HepG2 (cell line): ENCODE measurements around the gene VPS9D1. TPM values are rescaled to one million over a fixed set of nuclear protein-coding genes. Genes with fewer than 3 reads are reported as not detected.

Source experiments
- GABPB1 ChIP-seq: IDR thresholded peaks from 2 replicates; pipeline ENCODE4 v1.6.1; 2016; ENCODE audit warnings: mild to moderate bottlenecking, missing genetic modification reagents, moderate library complexity, missing compliant biosample characterization
- HIVEP1 ChIP-seq: sonication (generic); formaldehyde crosslinking; IDR thresholded peaks from 2 replicates; pipeline ENCODE4 v1.4.0; 2020; ENCODE audit warnings: mild to moderate bottlenecking, missing genetic modification reagents
- HOXA3 ChIP-seq: sonication (generic); formaldehyde crosslinking; IDR thresholded peaks from 2 replicates; pipeline ENCODE4 v1.5.0; 2020; ENCODE audit warnings: missing genetic modification reagents
- MAFK ChIP-seq, 2 experiments: IDR thresholded peaks in 1 of 2; conservative IDR thresholded peaks in 1 of 2; 2 replicates each; pipeline ENCODE4 v1.6.1; 2011; ENCODE audit warnings: improper control_type of control experiment in 2 of 2, low read length in 2 of 2
- PPARG ChIP-seq: conservative IDR thresholded peaks from 2 replicates; pipeline ENCODE4 v1.6.1; 2016; ENCODE audit warnings: missing biosample characterization, missing genetic modification reagents
- RELA ChIP-seq: sonication (generic); formaldehyde crosslinking; IDR thresholded peaks from 2 replicates; pipeline ENCODE4 v1.4.0; 2020; ENCODE audit warnings: missing genetic modification reagents
- TEAD2 ChIP-seq: sonication (generic); formaldehyde crosslinking; IDR thresholded peaks from 2 replicates; pipeline ENCODE4 v1.9.0; 2021; ENCODE audit warnings: missing genetic modification reagents
- ZNF44 ChIP-seq: sonication (generic); formaldehyde crosslinking; IDR thresholded peaks from 2 replicates; pipeline ENCODE4 v1.5.1; 2020; ENCODE audit warnings: mild to moderate bottlenecking, missing genetic modification reagents
- ZNF879 ChIP-seq: sonication (generic); formaldehyde crosslinking; IDR thresholded peaks from 2 replicates; pipeline ENCODE4 v1.8.1; 2023; ENCODE audit warnings: missing genetic modification reagents
- polyA plus RNA-seq, 8 experiments: library from polyadenylated mRNA; depleted of rRNA in 3 of 8; stranded (reverse) in 7 of 8; unstranded in 1 of 8; fragments of >200 nt; fragmentation: Illumina TruSeq in 4 of 8; extraction: Trizol in 4 of 8; gene quantifications; 2 replicates each; pipeline versions ENCODE4 v1.2.1 to v1.2.3, GENCODE V29; 2011 to 2016; ENCODE audit warnings: low read depth in 4 of 8, missing spikeins in 1 of 8, mixed read lengths in 1 of 8; ENCODE audit not compliant: insufficient read depth in 1 of 8
- total RNA-seq, 5 experiments: library from RNA; depleted of rRNA; stranded (reverse); fragments of >200 nt; fragmentation: Illumina TruSeq; extraction: Trizol; gene quantifications; 2 replicates each; pipeline ENCODE4 v1.2.3, GENCODE V29; 2016; ENCODE audit warnings: low read depth in 1 of 5
- TF ChIP-seq, protein P1 (sequence below): sonication (generic); formaldehyde crosslinking; IDR thresholded peaks from one replicate; pipeline ENCODE4 v1.5.1; 2020; ENCODE audit warnings: mild to moderate bottlenecking, missing genetic modification reagents; ENCODE audit errors: not compliant biosample characterization
- TF ChIP-seq, protein P2 (sequence below): sonication (generic); formaldehyde crosslinking; IDR thresholded peaks from 2 replicates; pipeline ENCODE4 v1.4.0; 2020; ENCODE audit warnings: missing genetic modification reagents
- TF ChIP-seq, protein P3 (sequence below): sonication (generic); formaldehyde crosslinking; IDR thresholded peaks from 2 replicates; pipeline ENCODE4 v1.5.0; 2020; ENCODE audit warnings: mild to moderate bottlenecking, missing genetic modification reagents, borderline replicate concordance

Gene VPS9D1
- total and polyA plus RNA-seq, 2 of the 13 experiments (the other 11 are each of a cell fraction or from before 2014, with no cell fraction given): 10.1 to 13.2 TPM

DNA sequence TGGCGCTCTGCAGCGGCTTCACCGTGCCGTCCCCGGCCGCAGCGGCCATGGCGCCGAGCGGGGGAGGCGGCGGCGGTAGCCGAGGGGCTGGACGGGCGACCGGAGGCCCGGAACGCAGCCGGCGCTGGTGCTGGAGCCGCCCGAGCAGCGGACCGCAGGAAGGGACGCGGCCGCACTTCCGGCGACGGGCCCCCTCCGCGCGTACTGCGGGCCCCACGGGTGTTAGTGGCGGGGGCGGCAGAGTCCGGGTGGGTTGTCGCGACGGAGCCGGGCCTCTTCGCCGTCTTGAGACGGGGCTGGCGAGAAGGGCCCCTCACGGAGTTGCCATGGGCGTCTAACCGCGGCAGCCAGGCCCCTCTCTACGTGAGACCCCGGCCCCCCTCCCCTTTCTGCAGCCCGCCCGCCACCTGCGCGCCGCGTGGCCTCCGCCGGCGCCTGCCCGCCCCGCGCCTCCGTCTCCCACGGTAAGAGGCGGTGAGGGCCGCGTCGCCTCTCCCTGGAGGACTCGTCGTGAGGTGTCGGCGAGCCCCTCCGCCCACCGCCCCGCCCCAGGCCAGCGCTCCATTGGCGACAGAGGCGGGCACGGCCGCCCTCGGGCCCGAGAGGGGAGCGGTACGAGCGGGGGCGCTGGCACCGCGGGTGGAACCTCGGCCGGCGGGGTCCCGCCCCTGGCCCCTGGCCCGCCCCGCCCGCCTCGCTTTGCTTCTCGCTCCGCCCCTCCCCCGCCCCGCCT, at the start of gene VPS9D1, which contains the start of gene ZNF276 (continued):
- TF ChIP-seq, protein P1, sequence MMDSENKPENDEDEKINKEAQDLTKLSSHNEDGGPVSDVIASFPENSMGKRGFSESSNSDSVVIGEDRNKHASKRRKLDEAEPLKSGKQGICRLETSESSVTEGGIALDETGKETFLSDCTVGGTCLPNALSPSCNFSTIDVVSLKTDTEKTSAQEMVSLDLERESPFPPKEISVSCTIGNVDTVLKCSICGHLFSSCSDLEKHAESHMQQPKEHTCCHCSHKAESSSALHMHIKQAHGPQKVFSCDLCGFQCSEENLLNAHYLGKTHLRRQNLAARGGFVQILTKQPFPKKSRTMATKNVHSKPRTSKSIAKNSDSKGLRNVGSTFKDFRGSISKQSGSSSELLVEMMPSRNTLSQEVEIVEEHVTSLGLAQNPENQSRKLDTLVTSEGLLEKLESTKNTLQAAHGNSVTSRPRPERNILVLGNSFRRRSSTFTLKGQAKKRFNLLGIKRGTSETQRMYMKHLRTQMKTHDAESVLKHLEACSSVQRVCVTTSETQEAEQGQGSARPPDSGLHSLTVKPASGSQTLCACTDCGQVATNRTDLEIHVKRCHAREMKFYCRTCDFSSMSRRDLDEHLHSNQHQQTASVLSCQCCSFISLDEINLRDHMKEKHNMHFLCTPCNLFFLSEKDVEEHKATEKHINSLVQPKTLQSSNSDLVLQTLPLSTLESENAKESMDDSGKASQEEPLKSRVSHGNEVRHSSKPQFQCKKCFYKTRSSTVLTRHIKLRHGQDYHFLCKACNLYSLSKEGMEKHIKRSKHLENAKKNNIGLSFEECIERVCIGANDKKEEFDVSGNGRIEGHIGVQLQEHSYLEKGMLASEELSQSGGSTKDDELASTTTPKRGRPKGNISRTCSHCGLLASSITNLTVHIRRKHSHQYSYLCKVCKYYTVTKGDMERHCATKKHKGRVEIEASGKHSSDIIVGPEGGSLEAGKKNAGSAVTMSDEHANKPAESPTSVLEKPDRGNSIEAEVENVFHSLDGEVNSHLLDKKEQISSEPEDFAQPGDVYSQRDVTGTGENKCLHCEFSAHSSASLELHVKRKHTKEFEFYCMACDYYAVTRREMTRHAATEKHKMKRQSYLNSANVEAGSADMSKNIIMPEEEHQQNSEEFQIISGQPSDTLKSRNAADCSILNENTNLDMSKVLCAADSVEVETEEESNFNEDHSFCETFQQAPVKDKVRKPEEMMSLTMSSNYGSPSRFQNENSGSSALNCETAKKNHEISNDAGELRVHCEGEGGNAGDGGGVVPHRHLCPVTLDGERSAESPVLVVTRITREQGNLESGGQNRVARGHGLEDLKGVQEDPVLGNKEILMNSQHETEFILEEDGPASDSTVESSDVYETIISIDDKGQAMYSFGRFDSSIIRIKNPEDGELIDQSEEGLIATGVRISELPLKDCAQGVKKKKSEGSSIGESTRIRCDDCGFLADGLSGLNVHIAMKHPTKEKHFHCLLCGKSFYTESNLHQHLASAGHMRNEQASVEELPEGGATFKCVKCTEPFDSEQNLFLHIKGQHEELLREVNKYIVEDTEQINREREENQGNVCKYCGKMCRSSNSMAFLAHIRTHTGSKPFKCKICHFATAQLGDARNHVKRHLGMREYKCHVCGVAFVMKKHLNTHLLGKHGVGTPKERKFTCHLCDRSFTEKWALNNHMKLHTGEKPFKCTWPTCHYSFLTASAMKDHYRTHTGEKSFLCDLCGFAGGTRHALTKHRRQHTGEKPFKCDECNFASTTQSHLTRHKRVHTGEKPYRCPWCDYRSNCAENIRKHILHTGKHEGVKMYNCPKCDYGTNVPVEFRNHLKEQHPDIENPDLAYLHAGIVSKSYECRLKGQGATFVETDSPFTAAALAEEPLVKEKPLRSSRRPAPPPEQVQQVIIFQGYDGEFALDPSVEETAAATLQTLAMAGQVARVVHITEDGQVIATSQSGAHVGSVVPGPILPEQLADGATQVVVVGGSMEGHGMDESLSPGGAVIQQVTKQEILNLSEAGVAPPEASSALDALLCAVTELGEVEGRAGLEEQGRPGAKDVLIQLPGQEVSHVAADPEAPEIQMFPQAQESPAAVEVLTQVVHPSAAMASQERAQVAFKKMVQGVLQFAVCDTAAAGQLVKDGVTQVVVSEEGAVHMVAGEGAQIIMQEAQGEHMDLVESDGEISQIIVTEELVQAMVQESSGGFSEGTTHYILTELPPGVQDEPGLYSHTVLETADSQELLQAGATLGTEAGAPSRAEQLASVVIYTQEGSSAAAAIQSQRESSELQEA (CRISPR knock-in tag): peak; percentile 41
- TF ChIP-seq GABPB1 (CRISPR knock-in tag) (peak; percentile 95), MAFK (conservative IDR thresholded peaks at IDR 0.05 in 1 of 2, IDR thresholded peaks at IDR 0.05 in 1 of 2; ENCODE audit: low read length in 2 of 2) (no peak), RELA (CRISPR knock-in tag) (no peak), ZNF879 (CRISPR knock-in tag) (no peak), HOXA3 (CRISPR knock-in tag) (peak; percentile 97), TEAD2 (CRISPR knock-in tag) (peak; percentile 45; the same call in 1 of the 2 replicates), HIVEP1 (CRISPR knock-in tag) (no peak), ZNF44 (no peak), PPARG (peak; percentile 23; the same call in 1 of the 2 replicates)
- TF ChIP-seq, protein P2, sequence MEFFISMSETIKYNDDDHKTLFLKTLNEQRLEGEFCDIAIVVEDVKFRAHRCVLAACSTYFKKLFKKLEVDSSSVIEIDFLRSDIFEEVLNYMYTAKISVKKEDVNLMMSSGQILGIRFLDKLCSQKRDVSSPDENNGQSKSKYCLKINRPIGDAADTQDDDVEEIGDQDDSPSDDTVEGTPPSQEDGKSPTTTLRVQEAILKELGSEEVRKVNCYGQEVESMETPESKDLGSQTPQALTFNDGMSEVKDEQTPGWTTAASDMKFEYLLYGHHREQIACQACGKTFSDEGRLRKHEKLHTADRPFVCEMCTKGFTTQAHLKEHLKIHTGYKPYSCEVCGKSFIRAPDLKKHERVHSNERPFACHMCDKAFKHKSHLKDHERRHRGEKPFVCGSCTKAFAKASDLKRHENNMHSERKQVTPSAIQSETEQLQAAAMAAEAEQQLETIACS (CRISPR knock-in tag): 0 out of 2 replicates have a peak, but pooled peaks have one; percentile 51
- TF ChIP-seq, protein P3, sequence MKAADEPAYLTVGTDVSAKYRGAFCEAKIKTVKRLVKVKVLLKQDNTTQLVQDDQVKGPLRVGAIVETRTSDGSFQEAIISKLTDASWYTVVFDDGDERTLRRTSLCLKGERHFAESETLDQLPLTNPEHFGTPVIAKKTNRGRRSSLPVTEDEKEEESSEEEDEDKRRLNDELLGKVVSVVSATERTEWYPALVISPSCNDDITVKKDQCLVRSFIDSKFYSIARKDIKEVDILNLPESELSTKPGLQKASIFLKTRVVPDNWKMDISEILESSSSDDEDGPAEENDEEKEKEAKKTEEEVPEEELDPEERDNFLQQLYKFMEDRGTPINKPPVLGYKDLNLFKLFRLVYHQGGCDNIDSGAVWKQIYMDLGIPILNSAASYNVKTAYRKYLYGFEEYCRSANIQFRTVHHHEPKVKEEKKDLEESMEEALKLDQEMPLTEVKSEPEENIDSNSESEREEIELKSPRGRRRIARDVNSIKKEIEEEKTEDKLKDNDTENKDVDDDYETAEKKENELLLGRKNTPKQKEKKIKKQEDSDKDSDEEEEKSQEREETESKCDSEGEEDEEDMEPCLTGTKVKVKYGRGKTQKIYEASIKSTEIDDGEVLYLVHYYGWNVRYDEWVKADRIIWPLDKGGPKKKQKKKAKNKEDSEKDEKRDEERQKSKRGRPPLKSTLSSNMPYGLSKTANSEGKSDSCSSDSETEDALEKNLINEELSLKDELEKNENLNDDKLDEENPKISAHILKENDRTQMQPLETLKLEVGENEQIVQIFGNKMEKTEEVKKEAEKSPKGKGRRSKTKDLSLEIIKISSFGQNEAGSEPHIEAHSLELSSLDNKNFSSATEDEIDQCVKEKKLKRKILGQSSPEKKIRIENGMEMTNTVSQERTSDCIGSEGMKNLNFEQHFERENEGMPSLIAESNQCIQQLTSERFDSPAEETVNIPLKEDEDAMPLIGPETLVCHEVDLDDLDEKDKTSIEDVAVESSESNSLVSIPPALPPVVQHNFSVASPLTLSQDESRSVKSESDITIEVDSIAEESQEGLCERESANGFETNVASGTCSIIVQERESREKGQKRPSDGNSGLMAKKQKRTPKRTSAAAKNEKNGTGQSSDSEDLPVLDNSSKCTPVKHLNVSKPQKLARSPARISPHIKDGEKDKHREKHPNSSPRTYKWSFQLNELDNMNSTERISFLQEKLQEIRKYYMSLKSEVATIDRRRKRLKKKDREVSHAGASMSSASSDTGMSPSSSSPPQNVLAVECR (CRISPR knock-in tag): peak; percentile 85
